ENCODE measurements around the gene TRIM29.
A peak's percentile ranks its signal among the peaks of the same experiment; 100 is the strongest.

TRIM29 gene

DNA sequence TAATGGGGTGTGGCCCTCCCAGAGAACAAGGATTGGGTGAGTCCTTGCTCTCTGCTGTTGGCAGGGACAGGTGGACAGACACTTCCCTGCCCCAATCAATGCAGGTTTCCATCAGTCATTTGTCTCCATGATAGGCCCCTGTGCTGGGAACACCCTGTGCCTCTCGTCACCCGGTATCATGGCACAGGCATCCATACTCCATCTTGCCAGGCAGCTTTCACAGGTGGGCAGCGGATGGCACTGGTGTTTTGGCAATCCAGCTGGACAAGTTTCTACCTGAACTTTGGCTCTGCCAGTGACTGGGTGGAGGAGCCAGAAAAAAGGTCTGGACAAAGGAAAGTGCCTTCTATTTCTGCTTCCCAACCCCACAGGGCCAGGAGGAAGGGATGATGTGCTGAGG lies 47.5 kb downstream of the TRIM29 start:
- no peak for DNase-seq

DNA sequence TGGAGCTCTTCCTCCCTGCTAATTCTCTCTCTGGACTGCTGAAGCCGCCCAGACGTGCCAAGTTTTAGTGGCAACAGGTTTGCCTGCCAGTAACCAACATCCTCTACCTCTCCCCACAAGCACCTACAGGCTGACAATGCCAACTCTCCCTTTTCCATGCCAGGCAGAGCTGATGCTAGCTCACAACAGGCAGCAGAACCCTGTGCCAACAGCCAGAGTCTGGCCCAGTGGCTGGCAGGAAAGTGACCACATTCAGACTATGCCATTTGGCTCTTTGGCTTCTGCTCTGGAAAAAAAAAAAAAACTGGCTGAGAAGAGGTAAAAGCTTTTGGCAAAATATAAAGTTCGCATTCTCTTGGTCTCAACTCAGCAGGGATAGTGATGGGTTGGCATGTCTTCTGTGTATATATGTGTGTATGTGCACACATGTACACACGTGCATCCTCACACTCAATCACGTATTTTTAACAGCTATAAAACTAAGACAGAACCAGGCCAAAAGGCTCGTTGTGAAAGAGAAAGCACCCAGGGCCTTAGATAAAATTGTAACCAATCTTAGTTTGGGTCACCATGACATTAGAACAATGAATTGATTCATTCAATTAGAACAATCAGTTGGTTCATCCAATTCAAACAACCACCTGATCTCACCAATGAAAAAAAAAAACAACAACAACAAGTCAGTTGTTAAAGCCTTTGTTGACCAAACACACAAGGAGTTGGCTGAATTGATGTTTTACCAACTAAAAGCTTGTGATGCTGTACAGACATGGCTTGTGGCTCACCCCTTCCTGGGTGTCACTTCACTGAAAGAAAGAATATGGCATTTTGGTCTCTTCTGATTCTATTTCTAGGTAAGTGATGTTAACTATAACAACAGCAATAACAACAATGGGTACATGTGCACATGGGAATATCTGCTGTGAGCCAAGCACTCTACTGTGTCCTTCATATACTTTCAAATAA lies 48.6 kb downstream of the TRIM29 start:
- no peak for DNase-seq

DNA sequence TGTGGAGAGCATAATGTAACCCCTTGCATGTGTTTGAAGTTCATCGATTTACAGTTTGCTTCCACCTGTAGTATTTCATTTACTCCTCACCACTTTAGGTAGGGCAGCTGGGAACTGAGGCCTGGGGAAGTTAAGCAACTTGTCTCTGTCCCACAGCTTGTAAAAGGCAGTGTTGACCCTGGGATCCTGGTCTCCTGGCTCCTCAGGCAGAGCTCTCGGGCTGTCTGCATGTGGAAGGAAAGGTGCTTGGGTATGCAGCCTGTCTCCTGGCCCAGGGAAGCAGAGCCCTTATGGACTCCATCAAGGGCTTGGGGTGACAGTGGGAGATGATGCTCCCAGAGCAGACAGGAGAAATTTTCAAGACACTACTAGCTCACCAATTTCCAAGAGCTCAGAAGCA lies 49.9 kb downstream of the TRIM29 start:
- no peak for DNase-seq

DNA sequence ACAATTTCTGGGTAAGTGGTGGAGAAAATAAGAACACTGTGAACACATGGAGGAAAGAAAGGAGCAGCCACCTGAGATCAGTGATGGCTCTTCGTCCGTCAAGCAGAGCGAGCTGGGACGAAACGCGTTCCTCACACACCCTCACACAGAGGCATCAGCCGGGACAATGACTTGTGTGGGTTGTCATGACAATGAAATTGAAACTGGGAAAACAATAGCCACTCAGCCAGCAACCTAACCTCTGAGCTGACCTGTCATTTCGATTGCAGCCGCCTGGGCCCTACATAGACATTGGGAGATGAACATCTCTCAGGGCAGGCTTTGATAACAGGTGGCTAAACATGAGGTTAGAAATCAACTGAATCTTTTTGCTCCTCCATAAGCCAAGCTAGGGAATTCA lies 51.3 kb downstream of the TRIM29 start:
- DNase-seq = no peak

DNA sequence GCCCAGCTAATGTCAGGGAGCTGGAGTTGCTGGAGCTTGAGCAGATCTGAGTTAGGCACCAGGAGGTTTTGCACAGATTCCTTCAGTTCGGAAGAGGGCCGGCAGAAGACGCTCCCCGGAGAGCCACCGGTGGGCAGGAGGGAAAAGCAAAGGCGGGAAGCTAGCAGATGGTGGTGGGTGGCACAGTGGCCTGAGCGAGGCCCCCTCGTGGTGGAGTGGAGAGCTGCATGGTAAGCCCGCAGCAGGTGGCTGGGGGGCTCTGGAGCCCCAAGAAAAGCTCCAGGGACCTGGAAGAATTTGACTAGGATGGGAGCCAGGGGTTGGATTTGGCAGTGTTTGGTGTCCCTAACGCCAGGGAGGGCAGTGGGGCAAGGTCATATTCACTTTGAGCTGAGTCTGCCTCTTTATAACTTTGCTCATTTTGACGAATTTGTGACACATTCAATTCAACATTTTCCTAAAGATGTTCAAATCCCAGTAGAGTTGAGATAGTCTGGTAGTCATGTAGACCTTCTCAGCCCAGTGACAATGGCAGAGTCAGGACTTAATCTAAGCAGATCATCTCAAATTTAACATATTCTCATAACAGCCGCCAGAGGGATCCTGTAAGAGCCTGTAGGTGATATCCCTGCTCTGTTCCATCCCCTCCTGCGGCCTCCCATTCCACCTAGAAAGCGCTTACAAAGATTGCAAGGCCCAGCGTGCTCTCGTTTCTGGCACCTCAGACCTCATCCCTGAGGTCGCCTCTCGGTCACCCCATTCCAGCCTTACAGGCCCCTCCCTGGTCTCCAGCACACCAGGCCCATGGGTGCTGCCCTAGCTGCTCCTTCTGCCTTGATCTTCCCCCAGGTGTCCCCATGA lies 57.9 kb downstream of the TRIM29 start:
- DNase-seq = peak in 1 of 2 experiments; percentile 33

DNA sequence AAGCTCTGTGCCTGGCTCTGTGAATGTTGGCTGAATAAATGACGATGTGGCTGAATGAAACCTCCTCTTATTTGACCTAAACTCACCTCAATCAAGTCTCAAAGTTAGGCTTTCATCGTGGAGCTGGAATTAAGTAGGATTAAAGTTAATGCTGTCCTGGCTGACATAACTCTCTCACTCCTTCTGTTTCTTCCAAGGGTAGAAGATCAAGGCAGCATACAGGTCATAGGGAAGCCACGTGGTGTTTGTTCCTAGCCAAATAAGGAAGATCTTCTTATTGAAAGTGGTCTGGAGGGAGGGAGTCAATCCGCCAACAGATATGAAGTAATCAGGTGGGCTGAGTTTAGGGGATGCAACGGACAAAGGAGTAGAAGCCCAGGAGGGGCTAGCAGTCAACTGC lies 59.5 kb downstream of the TRIM29 start:
- DNase-seq = no peak

DNA sequence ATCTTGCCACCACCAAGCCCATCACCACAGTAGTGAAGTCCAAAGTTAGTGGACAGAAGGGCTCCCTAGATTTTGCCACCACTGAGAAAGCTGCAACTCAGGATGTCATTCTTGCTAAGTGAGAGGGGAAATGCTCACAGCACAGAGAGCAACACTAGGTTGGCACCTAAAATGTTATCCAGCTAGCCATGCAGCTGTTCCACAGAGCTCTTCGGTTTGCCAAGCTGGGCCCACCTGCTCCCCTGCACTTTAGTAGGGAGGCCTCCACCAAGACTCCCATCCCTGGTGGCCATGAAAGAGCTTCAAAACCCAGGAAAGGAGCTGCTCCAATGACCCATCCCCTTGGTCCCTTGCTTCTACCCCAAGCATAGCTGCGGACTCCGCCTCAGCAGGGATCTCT lies 63.8 kb downstream of the TRIM29 start:
- DNase-seq = no peak

DNA sequence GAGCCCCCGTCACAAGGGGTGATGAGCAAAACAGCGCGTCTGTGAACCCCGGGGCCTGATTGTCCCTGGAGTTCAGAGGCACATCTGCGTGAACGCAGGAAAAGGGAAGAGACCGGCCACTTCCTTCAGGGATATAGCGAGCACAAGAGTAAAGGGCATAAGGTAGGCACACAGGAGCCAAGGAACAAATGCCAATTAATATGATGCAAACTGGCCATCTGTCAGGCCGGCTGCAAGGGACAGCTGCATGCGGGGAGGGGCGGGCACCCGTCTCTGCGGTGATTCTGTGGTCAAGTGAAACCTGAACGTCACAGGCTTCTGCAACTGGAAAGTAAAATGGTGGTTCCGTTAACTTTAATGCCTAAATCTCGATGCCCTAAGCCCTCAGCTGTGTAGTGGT lies 64.7 kb downstream of the TRIM29 start:
- DNase-seq = no peak

DNA sequence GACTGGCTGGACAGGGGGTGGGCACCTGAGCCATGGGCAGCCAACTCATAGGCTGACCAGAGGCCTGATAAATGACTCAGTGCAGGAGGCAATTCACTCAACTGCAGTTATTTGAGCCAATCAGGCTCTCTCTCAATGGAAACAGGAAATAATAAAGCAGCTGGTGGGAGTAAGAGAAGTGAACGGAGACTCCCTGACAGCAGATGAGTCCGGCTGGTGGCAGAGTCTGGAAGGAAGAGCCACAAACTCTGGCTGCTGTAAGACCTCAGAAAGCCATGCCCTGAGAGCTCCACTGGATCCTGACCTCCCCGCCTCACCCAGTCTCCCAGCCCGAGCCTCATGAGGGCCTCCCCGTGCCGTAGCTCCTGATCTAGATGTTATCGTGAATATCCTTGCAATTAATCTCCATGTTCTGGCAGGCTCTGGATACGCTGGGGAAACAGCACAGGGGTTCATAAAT lies 69.8 kb downstream of the TRIM29 start:
- DNase-seq = peak; percentile 45 to 54

DNA sequence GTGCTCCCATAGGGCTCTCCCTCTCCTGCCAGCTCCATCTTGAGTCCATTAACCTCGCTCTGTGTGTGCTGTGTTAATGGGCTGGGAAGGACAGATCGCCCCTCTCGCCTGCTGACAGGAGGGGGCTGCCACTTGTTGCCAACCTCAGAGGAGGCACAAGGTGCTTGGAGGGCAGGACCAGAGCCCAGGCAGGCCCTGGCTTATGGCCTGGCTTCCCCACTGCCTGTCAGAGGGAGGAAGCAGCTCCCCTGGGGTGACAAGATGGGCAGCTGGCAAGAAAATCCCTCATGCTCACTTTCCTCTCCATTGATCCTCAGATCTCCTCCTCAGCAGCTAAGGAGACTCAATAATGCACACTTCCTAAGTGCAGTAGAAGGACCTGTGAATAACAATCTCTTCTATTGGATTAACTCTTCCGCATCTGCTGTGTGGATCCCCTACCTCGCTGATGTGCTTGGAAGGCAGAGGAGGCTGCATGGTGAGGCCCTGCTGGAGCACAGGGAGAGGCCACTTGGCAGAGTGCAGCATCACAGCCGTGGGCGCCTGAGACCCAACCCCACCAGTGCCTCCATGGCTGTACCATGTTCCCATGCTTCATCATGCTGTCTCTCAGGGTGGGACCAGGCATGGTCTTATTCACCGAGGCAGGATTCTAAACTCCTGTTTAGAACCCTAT lies 70.3 kb downstream of the TRIM29 start:
- no peak for DNase-seq

DNA sequence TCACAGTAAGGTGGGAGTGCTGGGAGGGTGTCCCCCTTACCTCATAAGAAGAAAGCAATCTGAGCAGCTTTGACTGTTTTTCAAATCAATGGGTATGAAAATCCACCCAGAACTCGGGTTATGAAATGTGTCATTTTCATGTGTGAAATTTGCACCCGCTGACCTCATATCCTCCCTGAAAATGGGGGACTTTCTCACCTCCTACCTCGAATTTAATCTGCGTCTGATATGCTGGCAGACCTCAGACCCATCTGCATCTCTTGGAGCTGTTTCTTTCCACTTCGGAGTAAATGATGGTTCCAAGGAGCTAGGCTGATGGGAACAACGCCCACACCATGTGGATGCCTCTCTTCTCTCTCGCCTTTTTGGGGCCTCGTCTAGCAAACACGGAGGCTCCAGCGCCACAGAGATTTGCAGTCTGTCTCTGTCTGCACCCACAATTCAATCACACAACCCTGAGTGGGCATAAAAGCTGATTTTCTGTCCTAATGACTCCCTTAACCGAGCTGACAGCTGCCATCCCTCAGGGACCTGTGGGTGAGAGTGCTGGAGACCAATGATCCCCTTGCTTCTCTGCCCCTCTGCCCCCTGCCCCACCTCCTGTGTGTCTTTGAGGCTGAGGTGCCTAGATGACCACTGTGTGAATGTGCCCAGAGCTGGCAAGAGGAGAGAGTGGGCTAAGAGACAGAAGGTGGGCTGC lies 71.0 kb downstream of the TRIM29 start:
- DNase-seq = no peak

DNA sequence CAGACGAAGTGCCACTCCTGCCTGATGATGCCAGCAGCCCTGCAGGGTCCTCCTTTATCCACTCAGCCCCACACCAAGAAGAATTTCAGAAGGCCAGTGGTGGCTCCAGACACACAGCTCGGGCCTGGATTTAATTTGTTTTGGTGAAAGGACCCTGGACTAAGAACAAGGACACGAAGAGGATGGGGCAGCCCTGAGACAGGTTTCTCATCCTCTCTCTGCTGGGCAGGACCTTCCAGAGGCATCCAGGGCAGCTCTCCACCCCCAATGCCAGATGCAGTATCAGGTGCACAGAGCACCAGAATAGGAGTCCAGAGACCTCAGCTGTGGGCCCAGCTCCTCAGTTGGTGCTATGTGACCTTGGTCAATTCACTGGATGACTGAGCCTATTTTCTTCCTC lies 72.0 kb downstream of the TRIM29 start:
- no peak for DNase-seq

DNA sequence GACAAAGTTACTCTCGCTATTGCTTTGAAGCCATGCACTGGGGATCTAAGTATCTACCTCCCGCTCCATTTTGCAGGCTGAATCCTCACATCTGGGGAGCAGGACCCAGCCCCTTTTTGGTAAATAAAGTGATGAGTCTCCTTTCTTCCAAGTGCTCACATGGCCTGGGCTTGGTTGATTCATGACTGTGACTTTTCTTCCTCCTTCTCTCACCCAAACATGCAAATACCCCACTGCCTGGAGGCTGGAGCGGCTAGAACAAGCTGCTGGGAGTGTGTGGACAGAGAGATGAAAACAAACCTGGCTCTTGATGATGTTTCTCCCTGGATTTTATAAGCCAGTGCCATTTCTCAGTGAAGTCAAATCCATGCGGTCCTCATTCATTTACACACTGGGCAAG lies 72.7 kb downstream of the TRIM29 start:
- peak; percentile 95 for DNase-seq

DNA sequence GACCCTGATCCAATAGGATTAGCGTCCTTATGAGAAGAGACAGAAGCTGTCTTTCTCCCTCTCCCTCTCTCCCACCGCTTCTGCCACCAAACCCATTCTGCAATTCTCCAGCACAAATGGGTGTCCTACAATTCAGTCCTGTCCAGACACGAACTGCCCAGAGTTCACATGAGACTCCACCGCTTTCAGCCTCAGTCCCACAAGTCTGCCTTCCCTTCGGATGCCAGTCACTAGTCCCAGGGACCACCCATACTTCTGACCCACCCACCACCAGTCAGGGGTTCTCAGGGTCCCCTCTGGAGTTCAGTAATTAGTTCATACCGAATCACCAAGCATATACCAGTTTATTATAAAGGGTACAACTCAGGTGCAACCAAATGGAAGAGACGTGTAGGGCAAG lies 73.6 kb downstream of the TRIM29 start:
- no peak for DNase-seq

DNA sequence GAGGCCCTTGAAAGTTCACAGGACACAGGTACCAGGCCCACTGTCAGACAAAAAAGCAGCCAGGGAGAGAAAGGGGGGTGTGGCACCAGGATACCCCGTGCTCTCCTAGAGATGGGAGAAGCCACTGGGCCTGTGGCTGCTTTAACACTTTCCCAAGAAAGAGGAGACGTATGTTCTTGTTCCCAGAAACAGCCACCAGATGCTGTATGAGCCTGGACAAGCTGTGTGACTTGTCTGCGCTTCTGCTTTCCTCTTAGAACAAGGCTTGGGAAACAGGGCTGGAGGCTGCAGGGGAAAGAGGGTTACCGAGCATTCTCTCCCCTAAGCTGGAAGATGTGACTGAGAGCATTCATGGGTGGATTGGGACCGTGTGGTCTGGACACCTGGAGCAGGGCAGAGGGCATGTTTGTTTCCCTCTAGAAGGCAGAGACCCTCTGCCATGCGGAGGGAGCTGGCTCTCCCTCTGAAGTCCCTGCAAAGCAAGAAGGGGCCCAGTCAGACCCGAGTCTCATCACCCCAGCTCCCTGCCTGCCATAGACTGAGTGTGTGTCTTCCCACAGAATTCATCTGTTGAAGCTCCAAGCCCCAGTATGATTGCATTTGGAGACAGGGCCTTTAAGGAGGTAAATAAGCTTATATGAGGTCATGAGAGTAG lies 74.1 kb downstream of the TRIM29 start:
- DNase-seq = no peak

DNA sequence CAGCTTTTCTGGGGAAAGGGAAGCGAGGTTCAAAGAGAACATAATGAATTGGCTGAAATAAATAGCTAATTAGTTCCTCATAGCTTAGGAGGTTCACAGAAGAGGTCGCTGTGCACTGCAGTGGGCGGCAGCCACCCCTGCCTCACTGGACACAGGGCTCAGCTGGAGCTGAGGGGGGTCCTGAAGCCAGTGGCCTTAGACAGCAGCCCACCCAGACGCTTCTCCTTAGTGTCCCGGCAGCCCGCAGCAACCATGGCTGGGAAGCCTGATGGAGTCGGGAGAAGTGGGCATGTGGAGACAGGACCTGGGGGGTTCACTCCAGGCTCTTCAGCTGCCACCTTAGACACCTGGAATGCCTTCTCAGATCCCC lies 75.4 kb downstream of the TRIM29 start:
- no peak for DNase-seq

DNA sequence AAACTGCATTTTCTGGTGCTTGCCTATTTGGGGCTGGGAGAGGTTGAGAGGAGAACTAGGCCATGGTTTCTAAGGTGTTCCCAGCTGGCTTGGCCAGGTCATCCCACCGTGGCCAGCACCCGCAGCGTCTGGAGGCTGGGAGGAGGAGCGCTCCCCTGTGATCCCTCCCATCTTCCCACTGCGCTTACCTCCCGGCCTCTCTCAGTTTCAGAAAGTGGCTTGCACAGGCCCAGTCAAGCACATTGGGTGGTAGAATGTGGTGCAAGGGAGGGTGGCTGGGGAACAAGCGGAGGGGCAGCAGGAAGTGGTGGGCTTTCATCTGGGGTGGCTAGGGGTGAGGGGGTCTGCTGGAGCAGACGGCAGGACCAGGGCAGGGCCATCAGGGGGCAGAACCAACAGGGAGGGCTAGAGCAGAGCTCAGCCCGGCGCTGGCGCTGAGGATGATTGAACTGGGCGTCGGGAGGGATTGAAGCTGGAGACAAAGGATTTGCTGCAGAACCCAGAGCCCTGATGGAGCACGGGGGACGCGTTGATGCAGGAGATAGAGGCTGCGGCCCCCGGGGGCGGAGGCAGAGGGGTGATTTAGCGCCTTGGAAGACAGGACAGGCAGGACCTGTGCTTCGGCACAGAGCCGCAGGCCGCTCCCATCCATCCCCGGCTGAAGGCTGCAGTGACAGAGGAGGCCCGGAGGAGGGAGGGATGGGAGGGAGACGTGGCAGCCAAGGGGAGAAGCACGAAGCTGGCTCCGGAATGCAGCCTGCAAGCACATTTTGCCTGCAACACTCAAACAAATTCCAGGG lies 76.0 kb downstream of the TRIM29 start:
- DNase-seq = no peak

All from NCI-H526 (cell line).